Stimulated activated CD8-positive, alpha-beta memory T cell treated with anti-CD3 and anti-CD28 coated beads, Interleukin-15, amount 100 ng/mL, for 24 hours (primary cell): ENCODE measurements around the gene MFN1.
A peak's percentile ranks its signal among the peaks of the same experiment; 100 is the strongest.
"Not testable (repeated sequence)": the region's sequence is repeated elsewhere in the genome, so short reads cannot be mapped to it uniquely, and the experiment has no call there.

Source experiments
- DNase-seq: peaks from one replicate; pipeline ENCODE4 v3.0.0-alpha.2; 2020; ENCODE audit warnings: low read depth

The MFN1 gene

DNA sequence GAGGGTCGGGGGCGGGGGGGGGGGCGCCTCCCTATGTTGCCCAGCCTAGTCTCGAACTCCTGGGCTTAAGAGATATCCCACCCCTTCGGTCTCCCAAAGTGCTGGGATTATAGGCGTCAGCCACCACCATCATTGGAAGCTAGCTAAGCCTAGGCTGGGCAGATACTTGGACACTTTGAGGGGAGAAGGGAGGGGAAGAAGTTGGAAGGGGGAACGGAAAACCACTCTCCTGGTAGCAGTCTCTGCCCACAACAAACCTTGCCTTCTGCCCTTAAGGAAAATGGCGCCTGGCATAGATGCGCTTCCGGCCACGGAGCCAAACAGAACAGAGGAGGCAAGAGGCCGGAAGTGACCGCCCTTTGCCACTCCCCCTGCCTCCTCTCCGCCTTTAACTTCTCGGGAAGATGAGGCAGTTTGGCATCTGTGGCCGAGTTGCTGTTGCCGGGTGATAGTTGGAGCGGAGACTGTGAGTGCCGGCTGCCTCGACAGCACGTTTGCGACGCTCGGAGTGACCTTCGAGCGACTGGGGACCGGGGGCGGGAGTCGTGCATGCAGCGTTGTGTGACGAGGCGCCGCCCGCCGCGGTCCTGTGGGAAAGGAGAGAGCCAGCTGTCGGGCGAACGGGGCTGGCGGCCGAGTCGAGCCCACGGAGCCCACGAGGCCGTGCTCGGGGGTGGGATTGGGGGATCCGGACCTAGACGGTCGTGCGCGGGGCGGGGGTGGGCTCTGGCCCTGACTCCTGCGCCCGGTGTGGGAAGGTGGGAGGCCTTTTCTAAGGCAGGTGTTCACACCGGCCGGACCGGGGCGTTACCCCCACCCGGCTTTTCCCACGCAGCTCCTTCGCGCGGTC is at the start of gene MFN1:
Gene MFN1, plus strand, starts transcription at position 365 of the 850 bp plus-strand sequence. CDS start 1,143 bp downstream, outside the sequence.
- DNase-seq, result peak; percentile 64

- no peak for DNase-seq
These were observed 49.4 kb upstream of the MFN1 start for GRCh38 chr3:179297971-179298725.

GRCh38 chr3:179299316-179299715 is 48.2 kb upstream of the MFN1 start:
- no peak for DNase-seq

- DNase-seq, result no peak
These were observed 47.4 kb upstream of the MFN1 start for GRCh38 chr3:179299999-179300613.

DNA sequence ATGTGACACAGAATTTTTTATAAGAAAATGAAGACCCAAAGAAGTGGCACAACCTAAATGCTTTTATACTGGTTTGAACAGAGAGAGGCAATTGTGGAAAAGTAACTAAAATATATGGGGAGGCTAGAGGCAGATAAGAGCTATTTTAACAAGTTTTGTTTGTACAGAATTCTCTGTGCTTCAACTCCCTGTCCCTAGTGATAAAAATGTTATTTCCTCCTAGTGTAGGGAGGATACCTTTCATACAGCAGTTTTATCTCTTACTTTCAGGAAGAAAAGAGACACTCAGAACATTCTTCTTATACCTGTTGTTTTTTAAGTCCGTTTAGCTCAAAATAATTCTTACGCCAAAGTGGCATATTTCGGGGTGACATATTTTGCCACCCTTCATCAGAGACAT is 45.9 kb upstream of the MFN1 start:
- DNase-seq, result no peak

DNA sequence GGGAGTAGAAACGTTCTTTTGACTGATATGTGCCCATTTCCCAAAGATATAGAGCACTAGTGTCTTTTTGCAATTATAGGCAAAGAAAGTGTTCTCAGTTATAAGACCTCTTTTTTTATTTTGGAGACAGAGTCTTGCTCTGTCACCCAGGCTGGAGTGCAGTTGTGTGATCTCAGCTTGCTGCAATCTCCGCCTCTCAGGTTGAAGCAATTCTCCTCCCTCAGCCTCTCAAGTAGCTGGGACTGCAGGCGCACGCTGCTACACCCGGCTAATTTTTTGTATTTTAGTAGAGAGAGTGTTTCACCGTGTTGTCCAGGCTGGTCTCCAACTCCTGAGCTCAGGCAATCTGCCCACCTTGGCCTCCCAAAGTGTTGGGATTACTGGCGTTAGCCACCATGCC is 45.4 kb upstream of the MFN1 start:
- DNase-seq, result no peak

DNA sequence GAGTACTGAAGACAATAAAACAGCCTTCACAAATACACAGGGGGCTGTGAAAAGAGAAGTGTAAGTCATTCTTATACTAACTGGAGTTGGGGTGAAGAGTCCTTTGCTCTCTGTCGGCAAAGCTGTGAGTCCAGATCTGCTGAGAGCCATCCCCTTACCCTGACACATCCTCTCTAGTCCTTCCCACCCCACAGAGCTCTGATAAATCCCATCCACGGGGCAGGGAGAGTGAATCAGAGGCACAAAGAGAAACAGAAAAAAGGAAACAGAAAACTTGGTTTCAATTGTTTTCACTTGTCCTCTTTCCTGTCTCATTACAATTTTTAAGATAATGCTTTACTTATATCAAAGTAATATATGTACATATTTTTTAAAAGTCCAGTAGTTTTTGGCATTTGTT is 42.9 kb upstream of the MFN1 start:
- DNase-seq, result no peak

- DNase-seq, result not testable (repeated sequence)
These were observed 40.1 kb upstream of the MFN1 start for GRCh38 chr3:179307362-179307761.

- no peak for DNase-seq
These were observed 39.5 kb upstream of the MFN1 start for GRCh38 chr3:179308001-179308400.

- DNase-seq, result no peak
These were observed 38.1 kb upstream of the MFN1 start for GRCh38 chr3:179309225-179310078.

- no peak for DNase-seq
These were observed 28.6 kb upstream of the MFN1 start for GRCh38 chr3:179318876-179319275.

DNA sequence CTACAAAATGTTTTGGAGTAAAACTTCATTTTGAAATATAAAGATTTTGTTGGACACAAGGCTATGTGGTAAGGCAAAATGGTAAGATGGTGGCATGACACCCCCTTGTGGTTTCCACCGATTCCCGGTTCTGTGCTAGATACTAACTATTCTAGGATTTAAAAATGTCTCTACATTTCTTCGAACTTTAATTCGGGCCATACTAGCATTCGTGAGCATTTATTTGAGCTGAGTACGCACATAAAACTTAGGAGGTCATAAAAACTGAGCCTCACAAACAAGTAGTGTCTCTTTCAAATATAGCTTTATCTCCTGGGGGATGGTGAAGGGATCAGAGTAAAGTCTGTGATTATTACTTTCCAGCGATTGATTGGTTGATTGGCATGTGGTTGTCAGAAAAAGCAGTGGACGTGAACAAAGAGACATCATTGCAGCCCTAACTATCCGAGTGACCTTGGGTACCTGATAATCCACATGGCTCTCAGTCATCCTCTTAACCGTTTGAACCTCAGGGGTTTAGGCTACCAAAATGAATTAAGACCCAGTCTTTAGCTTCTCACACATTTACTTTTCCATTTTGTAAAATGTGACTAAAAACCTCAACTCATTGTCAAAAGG is 25.7 kb upstream of the MFN1 start:
- DNase-seq, result no peak

DNA sequence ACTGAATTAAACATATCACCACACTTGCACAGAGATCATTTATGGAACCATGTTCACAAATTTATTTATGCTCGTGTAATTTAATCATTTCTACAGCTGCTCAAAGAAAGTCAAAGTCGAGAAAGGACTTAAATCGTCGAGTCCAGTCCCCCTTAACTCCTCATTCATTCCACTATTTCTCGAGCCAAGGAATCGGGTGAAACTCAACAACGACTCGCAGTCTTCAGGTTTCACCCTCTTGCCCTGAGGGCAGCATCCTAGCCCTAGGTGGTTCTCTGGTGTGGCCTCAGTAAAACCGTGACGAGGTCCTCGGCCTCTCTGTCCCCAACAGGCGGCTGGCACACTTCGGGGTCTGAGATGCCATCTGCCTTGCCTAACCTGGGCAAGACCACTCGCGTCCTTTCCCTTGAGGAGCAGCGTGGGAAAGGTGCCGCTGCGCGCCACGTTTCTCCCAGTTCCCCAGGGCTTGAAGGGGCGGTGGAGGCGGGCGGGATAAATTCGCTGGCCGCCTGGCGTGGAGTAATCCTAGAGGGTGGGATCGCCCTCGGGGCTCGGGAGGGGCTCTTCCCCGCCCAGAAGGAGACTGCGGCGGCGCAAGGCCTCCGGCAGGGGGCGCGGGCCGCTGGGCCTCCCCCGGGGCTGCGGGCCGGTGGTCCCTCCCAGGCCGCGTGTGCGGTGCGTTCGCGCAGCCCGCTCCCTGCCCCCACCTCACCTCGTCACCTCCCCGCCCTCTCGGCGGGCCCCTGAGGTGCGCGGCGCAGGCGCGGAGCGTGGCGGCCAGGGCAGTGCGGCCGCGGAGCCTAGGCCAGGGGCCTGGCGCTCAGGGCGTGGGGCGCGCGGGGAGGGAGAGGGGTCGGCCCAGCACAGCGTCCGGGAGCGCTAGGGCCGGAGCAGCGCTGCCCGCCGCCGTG is 25.0 kb upstream of the MFN1 start, which contains the start of gene ZNF639:
Gene ZNF639, plus strand, starts transcription at position 746 of the 911 bp plus-strand sequence. CDS start 5,263 bp downstream, outside the sequence.
- peak; percentile 70 for DNase-seq

DNA sequence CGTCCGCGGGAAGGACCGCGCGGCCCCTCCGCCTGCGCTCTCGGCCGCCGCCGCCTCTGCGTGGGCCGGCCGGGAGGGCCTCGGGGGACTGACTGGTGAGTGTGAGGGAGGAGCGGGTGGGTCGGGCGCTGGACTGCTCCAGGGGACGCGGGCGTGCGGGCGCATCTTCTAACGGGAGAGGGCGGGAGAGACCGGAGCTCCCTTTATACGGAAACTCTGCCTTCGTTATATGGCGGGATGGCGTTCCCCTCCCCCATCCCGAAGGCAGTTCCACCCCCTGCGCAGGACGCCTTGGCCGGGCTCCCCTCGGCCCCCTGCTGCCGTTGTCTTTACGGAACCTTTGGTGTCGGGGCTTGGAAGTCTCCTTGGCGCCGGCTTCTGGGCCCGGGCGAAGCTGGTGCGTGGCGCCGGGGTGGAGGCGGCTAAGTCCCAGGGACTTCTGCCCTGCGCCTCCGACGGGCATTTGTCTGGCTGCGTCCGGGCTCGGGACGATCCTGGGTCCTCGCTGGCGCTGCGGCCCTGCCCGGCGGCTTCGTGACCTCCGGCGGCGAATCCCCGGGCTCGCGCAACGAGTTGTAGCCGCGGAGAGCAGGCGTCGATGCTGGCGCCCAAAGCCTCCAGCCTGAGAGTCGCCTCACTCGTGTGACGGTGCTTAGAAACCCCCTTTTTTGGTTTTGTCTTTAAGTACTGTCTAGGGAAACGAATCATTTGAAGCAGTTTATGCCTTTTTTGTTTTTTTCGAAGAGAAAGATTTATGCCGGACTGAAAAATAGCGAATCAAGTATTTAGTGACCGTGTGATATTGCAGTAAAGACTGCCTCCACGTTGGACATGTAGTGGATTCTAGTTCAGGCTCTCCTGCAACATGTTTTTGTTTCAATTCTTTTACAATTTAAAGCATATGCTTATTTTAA is 24.1 kb upstream of the MFN1 start:
- peak; percentile 29 for DNase-seq

GRCh38 chr3:179324270-179324754 is 23.2 kb upstream of the MFN1 start:
- DNase-seq, result no peak

DNA sequence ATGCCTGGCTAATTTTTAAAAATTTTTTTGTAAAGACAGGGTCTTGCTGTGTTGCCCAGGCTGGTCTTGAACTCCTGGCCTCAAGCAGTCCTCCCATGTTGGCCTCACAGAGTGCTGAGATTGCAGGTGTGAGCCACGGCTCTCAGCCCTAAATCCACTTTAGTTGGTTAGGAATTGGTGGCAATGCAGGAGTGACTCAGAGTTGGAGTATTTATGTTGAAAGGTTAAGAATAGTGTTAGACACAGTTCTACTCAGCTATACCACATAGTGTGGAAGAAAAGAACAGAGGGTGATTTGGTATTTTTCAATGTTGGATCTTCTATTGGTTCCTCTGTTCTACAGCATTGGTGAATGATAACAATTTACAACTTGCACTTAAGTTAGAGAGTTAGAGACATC is 17.1 kb upstream of the MFN1 start:
- no peak for DNase-seq

GRCh38 chr3:179332240-179332639 is 15.3 kb upstream of the MFN1 start:
- DNase-seq, result no peak

GRCh38 chr3:179333084-179333483 is 14.4 kb upstream of the MFN1 start:
- DNase-seq, result no peak
